VCaP (cell line): ENCODE measurements around the gene RIT2.

Source experiments
- H3K27ac ChIP-seq: fragments of 450-650 bp; 2 replicates; pipeline ENCODE4 v1.5.1; 2017
- CTCF ChIP-seq: fragments of 450-650 bp; conservative IDR thresholded peaks from 2 replicates; pipeline ENCODE4 v1.5.1; 2017; ENCODE audit warnings: mild to moderate bottlenecking, moderate library complexity

RIT2 gene

GRCh38 chr18:43067570-43067969, 47.9 kb downstream of the RIT2 start:
- no peak for TF ChIP-seq CTCF
- no peak overlapping the region for H3K27ac ChIP-seq

GRCh38 chr18:43061816-43062215, 53.7 kb downstream of the RIT2 start:
- TF ChIP-seq CTCF, result no peak
- no peak overlapping the region for H3K27ac ChIP-seq

- no peak overlapping the region for H3K27ac ChIP-seq
- TF ChIP-seq CTCF, result no peak
Observed at GRCh38 chr18:43061318-43061717, 54.2 kb downstream of the RIT2 start.

- no peak for TF ChIP-seq CTCF
- no peak overlapping the region for H3K27ac ChIP-seq
Observed at GRCh38 chr18:43060020-43060419, 55.5 kb downstream of the RIT2 start.

GRCh38 chr18:43054815-43055519, 60.5 kb downstream of the RIT2 start:
- TF ChIP-seq CTCF, result no peak

GRCh38 chr18:43049021-43049420, 66.5 kb downstream of the RIT2 start:
- H3K27ac ChIP-seq, result no peak overlapping the region
- no peak for TF ChIP-seq CTCF

More at GRCh38 chr18:43054815-43055519, 60.5 kb downstream of the RIT2 start:
- H3K27ac ChIP-seq, result no peak overlapping the region

GRCh38 chr18:43046322-43046721, 69.2 kb downstream of the RIT2 start:
- no peak for TF ChIP-seq CTCF
- no peak overlapping the region for H3K27ac ChIP-seq
